ENCODE data around the gene PLPP2.

Gene PLPP2

GRCh38 chr19:317710-318508, 26.7 kb upstream of the PLPP2 start:
- DNase-seq (ENCODE audit: insufficient read length, low spot score) (no peak), FAIRE-seq (no peak)

DNA sequence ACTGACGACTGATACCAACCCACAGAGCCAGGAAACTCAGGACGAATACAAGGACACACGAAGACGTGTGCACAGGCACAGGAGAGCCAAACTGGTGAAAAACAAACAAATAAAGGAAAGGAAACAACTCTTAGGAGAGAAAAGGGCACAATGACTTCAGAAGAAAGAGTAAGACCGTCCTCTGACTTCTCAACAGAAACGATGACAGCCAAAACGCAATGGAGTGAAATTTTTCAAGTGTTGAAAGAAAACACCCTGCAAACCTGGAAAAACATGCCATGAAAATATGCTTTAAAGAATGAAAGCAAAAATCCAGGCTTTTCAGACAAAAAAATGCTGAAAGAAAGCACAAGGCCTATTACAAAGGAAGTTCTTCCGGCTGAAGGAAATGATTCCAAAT, 24.6 kb upstream of the PLPP2 start:
- DNase-seq (ENCODE audit: insufficient read length, low spot score) (no peak), FAIRE-seq (no peak)

GRCh38 chr19:313988-314815, 23.0 kb upstream of the PLPP2 start:
- DNase-seq (ENCODE audit: insufficient read length, low spot score) (no peak), FAIRE-seq (no peak)

DNA sequence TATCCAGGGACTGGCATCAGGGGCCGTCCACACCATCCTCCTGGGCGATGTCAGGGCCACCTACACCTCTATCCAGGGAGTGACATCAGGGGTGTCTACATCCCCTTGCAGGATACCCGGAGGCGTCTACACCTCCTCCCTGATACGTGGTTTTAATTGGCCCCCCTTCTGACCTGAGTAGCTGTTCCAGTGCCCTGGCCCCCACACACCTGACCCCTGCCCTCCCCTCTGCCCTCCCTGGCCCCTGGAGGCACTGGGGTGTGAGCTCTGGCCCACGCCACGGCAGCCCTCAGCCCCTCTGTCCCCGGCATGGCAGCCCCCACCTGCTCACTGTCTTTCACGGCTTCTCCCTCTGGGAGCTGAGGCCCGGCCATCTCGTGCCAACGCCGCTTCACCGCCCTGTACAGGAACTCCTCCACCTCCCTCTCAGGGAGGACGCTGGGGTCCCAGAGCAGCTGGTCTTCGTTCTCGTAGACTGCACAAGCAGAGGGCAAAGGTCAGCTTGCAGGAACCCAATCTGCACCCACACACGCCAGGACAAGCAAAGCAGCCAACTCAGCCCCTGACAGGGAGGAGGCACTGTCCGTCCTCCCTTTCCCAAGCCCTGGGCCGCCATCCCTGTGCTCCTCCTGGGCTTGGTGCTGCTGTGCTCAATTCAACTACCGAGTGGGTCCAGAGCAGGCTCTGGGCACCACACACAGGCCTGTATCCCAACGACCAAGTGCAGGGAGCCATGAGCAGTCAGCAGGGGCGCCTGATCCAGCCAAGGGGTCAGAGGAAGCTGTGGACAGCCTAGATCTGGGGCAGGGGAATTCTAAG, 22.2 kb upstream of the PLPP2 start:
- DNase-seq (ENCODE audit: insufficient read length, low spot score) (no peak), FAIRE-seq (no peak)

DNA sequence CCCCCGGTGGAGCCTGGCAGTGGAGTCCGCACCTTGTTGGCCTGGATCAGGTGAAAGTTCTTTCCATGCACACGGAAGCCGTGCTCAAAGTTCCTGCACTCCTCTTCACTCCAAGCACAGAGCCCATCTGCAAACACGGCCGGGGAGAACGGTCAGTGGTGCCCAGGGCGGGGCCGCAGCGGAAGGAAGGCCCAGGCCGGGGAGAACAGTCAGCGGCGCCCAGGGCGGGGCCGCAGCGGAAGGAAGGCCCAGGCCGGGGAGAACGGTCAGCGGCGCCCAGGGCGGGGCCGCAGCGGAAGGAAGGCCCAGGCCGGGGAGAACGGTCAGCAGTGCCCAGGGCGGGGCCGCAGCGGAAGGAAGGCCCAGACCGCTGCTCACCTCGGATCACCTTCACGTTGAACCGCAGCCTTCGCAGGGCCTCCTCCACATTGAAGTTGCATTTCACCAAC, 20.6 kb upstream of the PLPP2 start:
- FAIRE-seq (no peak), DNase-seq (ENCODE audit: insufficient read length, low spot score) (no peak)

DNA sequence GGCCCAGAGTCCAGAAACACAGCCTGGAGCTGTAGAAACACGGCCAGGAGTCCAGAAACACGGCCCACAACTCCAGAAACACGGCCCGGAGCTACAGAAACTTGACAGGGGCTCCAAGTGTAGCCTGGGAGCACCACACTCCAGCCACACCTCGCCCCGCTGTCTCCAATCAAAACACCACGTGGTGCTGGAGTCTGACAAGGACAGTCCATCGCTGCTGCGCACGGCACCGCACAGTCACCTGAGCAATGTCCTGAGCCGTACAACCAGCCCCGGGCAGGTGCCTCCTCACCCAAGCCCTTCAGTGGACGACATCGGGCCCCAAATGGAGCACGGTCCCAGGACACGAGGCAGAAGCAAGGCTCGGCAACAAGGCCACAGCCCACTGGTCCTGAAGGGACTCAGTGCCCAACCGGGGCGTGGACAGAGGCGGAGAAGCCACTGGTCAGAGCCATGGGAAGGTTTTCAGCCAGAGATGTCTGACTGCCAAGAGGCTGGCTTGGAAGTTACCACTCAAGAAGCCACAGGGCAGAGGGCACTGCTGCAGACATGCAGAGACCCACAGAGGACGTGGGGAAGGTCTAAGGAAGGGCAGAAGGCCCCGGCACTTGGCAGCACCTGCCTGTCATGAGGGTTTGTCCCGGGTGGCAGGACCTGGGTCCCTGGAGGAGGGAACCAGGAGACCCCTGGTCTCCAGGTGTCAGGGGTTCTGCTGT, 19.7 kb upstream of the PLPP2 start:
- FAIRE-seq: no peak

GRCh38 chr19:310141-310651, 19.0 kb upstream of the PLPP2 start:
- DNase-seq (ENCODE audit: insufficient read length, low spot score) (no peak), FAIRE-seq (no peak)

More for the DNA sequence above, 19.7 kb upstream of the PLPP2 start:
- DNase-seq (ENCODE audit: insufficient read length, low spot score): no peak

DNA sequence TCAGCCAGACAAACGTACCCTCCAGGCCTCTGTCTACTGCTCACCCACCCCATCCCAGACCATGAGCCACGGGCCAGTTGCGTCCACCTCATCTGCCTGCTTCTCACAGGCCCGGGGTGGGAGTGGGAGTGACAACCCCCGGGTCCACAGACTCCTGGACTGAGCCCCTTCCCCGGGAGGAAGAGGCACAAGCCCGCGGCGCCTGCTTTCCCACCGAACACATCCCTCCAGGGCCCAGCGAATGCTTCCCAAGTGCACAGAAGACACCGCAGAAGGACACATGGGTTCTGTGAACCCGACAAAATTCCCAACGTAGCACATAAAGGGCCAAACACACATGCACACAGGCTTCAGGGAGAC, 18.0 kb upstream of the PLPP2 start:
- DNase-seq (ENCODE audit: insufficient read length, low spot score): no peak
- no peak for FAIRE-seq

- no peak for FAIRE-seq
- DNase-seq (ENCODE audit: insufficient read length, low spot score): no peak
Measured at GRCh38 chr19:308471-309205, 17.4 kb upstream of the PLPP2 start.

DNA sequence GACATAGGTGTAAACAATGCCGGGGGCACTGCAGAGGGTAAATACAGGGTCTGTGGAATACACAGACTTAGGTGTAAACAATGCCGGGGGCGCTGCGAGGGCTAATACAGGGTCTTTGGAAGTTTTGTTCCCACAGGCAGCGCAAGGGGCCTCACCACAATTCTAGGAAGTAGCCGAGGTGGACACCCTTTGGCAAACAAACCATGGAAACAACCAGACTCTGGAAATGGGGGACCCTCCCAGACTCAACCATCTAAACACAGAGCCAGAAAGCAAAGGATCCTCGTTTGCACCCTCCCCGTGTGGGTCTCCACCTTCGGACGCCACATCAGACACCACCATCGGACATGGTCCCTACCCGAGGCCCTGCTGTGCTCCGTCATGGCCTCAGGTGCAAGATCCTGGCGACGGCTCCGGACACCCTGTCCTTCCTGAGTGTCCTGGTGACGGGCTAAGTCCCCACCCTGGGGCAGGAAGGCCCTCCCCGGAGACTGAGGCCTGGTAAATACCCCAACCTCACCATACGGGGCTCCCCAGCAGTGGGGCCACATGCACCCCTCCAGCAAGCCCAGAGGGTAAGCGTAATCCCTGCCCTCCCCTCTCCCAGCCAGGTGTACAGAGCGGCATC, 16.7 kb upstream of the PLPP2 start:
- DNase-seq (ENCODE audit: insufficient read length, low spot score): no peak
- FAIRE-seq: no peak

DNA sequence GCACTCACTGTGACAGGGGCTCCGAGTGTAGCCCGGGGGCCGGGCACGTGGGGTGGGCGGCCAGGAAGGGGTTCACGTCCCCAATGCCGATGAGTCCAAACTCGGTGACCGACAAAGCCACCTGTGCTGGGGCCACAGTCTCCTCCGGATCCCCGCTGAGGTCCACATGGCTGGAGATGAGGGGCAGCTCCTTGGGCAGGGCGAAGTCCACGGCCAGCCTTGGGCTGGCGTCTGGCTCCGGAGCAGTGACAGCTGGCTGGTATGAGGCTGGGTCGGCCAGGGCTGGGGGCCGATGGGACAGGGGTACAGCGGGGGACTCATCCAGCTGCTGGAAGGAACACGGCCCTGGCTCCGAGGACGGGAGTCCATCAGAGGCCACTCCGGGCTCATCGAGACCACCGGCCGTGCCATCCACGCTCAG, 15.9 kb upstream of the PLPP2 start:
- DNase-seq (ENCODE audit: insufficient read length, low spot score) (no peak), FAIRE-seq (no peak)

GRCh38 chr19:306151-306900, 15.1 kb upstream of the PLPP2 start:
- no peak for DNase-seq (ENCODE audit: insufficient read length, low spot score)
- no peak for FAIRE-seq

GRCh38 chr19:305240-306150, 14.3 kb upstream of the PLPP2 start:
- DNase-seq (ENCODE audit: insufficient read length, low spot score): no peak
- no peak for FAIRE-seq

GRCh38 chr19:296476-297225, 5.4 kb upstream of the PLPP2 start:
- FAIRE-seq: no peak
- no peak for DNase-seq (ENCODE audit: insufficient read length, low spot score)

- DNase-seq (ENCODE audit: insufficient read length, low spot score): no peak
- FAIRE-seq: no peak
Measured at GRCh38 chr19:295687-296370, 4.6 kb upstream of the PLPP2 start.

Measured in GM19239 (cell line).